Measurements from ENCODE around the gene PLEKHN1.

- TF ChIP-seq CTCF (IDR thresholded peaks at IDR 0.05) (no peak), POLR2A (IDR thresholded peaks at IDR 0.05) (no peak)
These were observed 32.9 kb downstream of the PLEKHN1 start for GRCh38 chr1:998995-999724.

Measured in vagina (tissue), 2 donors.